GM23338 (cell line): ENCODE data around the gene CASP8. TPM values are rescaled to one million over a fixed set of nuclear protein-coding genes. Genes with fewer than 3 reads are reported as not detected.

ENCODE experiments used
- ATAC-seq: fragments of 200-7000 bp; cut with Tn5 transposase; 3 replicates; pipeline ENCODE4 v1.9.1; 2020
- DNase-seq: peaks from one replicate; pipeline ENCODE4 v3.0.0-alpha.2; 2015; ENCODE audit warnings: low spot score
- H2AFZ ChIP-seq: fragments of 200-600 bp; sonication (generic); 2 replicates; pipeline ENCODE4 v1.8.0; 2016; ENCODE audit warnings: antibody characterized with exemption, mild to moderate bottlenecking, moderate library complexity
- H3F3A ChIP-seq: fragments of 200-600 bp; sonication (generic); replicated peaks from 2 replicates; pipeline ENCODE4 v1.8.0; 2017; ENCODE audit warnings: antibody characterized with exemption, mixed run types, low read depth
- H3K27ac ChIP-seq: fragments of 200-600 bp; sonication (generic); 2 replicates; pipeline ENCODE4 v1.6.1; 2016; ENCODE audit warnings: low read depth
- H3K27me3 ChIP-seq: fragments of 200-600 bp; sonication (generic); 2 replicates; pipeline ENCODE4 v1.8.0; 2016; ENCODE audit warnings: mild to moderate bottlenecking, mixed run types, moderate library complexity; ENCODE audit not compliant: insufficient read depth
- H3K36me3 ChIP-seq: fragments of 200-600 bp; sonication (generic); 2 replicates; pipeline ENCODE4 v1.8.0; 2016; ENCODE audit warnings: mild to moderate bottlenecking; ENCODE audit not compliant: insufficient read depth
- H3K4me1 ChIP-seq: fragments of 200-600 bp; sonication (generic); 2 replicates; pipeline ENCODE4 v1.8.0; 2016; ENCODE audit warnings: mild to moderate bottlenecking, moderate library complexity; ENCODE audit not compliant: insufficient read depth
- H3K4me2 ChIP-seq: fragments of 200-600 bp; sonication (generic); 2 replicates; pipeline ENCODE4 v1.7.1; 2017; ENCODE audit warnings: mixed run types
- H3K4me3 ChIP-seq: fragments of 200-600 bp; sonication (generic); 2 replicates; pipeline ENCODE4 v1.6.1; 2016; ENCODE audit warnings: mixed run types
- H3K79me2 ChIP-seq: fragments of 200-600 bp; sonication (generic); replicated peaks from 2 replicates; pipeline ENCODE4 v1.8.0; 2017; ENCODE audit warnings: mild to moderate bottlenecking; ENCODE audit not compliant: insufficient read depth
- H3K9me2 ChIP-seq: fragments of 200-600 bp; sonication (generic); 2 replicates; pipeline ENCODE4 v1.8.0; 2017; ENCODE audit not compliant: insufficient read depth
- H4K20me1 ChIP-seq: fragments of 200-600 bp; sonication (generic); replicated peaks from 2 replicates; pipeline ENCODE4 v1.8.0; 2017; ENCODE audit warnings: mild to moderate bottlenecking; ENCODE audit not compliant: insufficient read depth
- H3K27ac Mint-ChIP-seq: 2 replicates; pipeline ENCODE4 v1.8.0; 2020; ENCODE audit warnings: inconsistent platforms, mild to moderate bottlenecking, moderate library complexity, mixed read lengths
- H3K27me3 Mint-ChIP-seq: 3 replicates; pipeline ENCODE4 v1.8.0; 2022; ENCODE audit warnings: low read depth, mild to moderate bottlenecking, moderate library complexity, mixed read lengths, inconsistent platforms; ENCODE audit not compliant: insufficient read depth, poor library complexity
- H3K36me3 Mint-ChIP-seq: 3 replicates; pipeline ENCODE4 v1.8.0; 2021; ENCODE audit warnings: low read depth, mild to moderate bottlenecking, inconsistent platforms, moderate library complexity, mixed read lengths
- H3K4me1 Mint-ChIP-seq: 3 replicates; pipeline ENCODE4 v1.8.0; 2020; ENCODE audit warnings: mild to moderate bottlenecking, inconsistent platforms, mixed read lengths
- H3K4me3 Mint-ChIP-seq: 3 replicates; pipeline ENCODE4 v1.8.0; 2021; ENCODE audit warnings: moderate library complexity, mild to moderate bottlenecking, inconsistent platforms, mixed read lengths
- H3K9me3 Mint-ChIP-seq: 3 replicates; pipeline ENCODE4 v1.8.0; 2020; ENCODE audit warnings: moderate library complexity, mild to moderate bottlenecking, inconsistent platforms, mixed read lengths
- CREB1 ChIP-seq: fragments of 250-450 bp; sonication (Bioruptor Pico); IDR thresholded peaks from 2 replicates; pipeline ENCODE4 v1.5.0; 2020; ENCODE audit warnings: low read depth, mild to moderate bottlenecking, moderate library complexity
- CTCF ChIP-seq, 2 experiments: fragments of 200-600 bp in 1 of 2; sonication (generic) in 1 of 2; conservative IDR thresholded peaks; 2 replicates each; pipeline versions ENCODE4 v1.5.1 to v1.6.1; 2016 to 2017; ENCODE audit warnings: antibody characterized with exemption in 2 of 2, low read depth in 2 of 2, mild to moderate bottlenecking in 2 of 2, moderate library complexity in 1 of 2
- ETS1 ChIP-seq: IDR thresholded peaks from 2 replicates; pipeline ENCODE4 v1.6.1; 2016; ENCODE audit warnings: antibody characterized with exemption
- EZH2 ChIP-seq: fragments of 200-600 bp; sonication (generic); IDR thresholded peaks from one replicate; pipeline ENCODE4 v1.8.0; 2017; ENCODE audit warnings: antibody characterized with exemption, mild to moderate bottlenecking, low read depth; ENCODE audit not compliant: unreplicated experiment
- EZH2phosphoT487 ChIP-seq: fragments of 200-600 bp; sonication (generic); IDR thresholded peaks from one replicate; pipeline ENCODE4 v1.8.1; 2018; ENCODE audit warnings: antibody characterized with exemption; ENCODE audit not compliant: unreplicated experiment
- JUNB ChIP-seq: IDR thresholded peaks from one replicate; pipeline ENCODE4 v1.6.1; 2016; ENCODE audit warnings: antibody characterized with exemption; ENCODE audit not compliant: unreplicated experiment
- NANOG ChIP-seq: IDR thresholded peaks from 2 replicates; pipeline ENCODE4 v1.6.1; 2016; ENCODE audit warnings: antibody characterized with exemption, borderline replicate concordance
- POLR2AphosphoS5 ChIP-seq: IDR thresholded peaks from 2 replicates; pipeline ENCODE4 v1.6.1; 2016; ENCODE audit warnings: antibody characterized with exemption, low read depth
- REST ChIP-seq: IDR thresholded peaks from one replicate; pipeline ENCODE4 v1.6.1; 2018; ENCODE audit warnings: antibody characterized with exemption; ENCODE audit not compliant: unreplicated experiment
- STAT1 ChIP-seq: IDR thresholded peaks from one replicate; pipeline ENCODE4 v1.6.1; 2016; ENCODE audit warnings: antibody characterized with exemption; ENCODE audit not compliant: unreplicated experiment
- ZNF114 ChIP-seq: fragments of 250-450 bp; sonication (Bioruptor Pico); IDR thresholded peaks from 2 replicates; pipeline ENCODE4 v1.5.0; 2020; ENCODE audit warnings: mild to moderate bottlenecking, moderate library complexity
- ZNF331 ChIP-seq: fragments of 250-450 bp; sonication (Bioruptor Pico); IDR thresholded peaks from 2 replicates; pipeline ENCODE4 v1.5.0; 2020; ENCODE audit warnings: low read depth, mild to moderate bottlenecking, moderate library complexity
- ZNF462 ChIP-seq: fragments of 250-450 bp; sonication (Bioruptor Pico); IDR thresholded peaks from 2 replicates; pipeline ENCODE4 v1.5.0; 2020; ENCODE audit warnings: mild to moderate bottlenecking, moderate library complexity
- polyA plus RNA-seq: library from polyadenylated mRNA; unstranded; fragments of >200 nt; fragmentation: Nextera tagmentation; extraction: Ambion mirVana; gene quantifications from 2 replicates; pipeline ENCODE4 v1.2.1, GENCODE V29; 2016
- total RNA-seq: library from RNA; depleted of rRNA; stranded (reverse); fragments of >200 nt; shearing (Covaris generic); gene quantifications from 2 replicates; pipeline ENCODE4 v1.2.3, GENCODE V29; 2014

The CASP8 gene
- total and polyA plus RNA-seq, 2 experiments from 2014 or later, result 2.3 to 3.6 TPM

- no peaks in the 10 kb centered on the region for H3K9me3 Mint-ChIP-seq
- H3K36me3 ChIP-seq, result no peaks in the 10 kb centered on the region
- DNase-seq, result no peak
- H3K27ac Mint-ChIP-seq, result no peak overlapping the region
- no peak overlapping the region for H3K4me3 Mint-ChIP-seq
- H3K9me2 ChIP-seq, result no peaks in the 10 kb centered on the region
- peaks cover 1% of the 10 kb centered on the region for H3K27me3 Mint-ChIP-seq
- no peaks in the 10 kb centered on the region for H3K27me3 ChIP-seq
- H3K4me1 Mint-ChIP-seq, result peaks cover 17% of the 10 kb centered on the region
- TF ChIP-seq ZNF331 (CRISPR knock-in tag) (no peak), CREB1 (CRISPR knock-in tag) (no peak), POLR2AphosphoS5 (no peak), JUNB (no peak), CTCF (conservative IDR thresholded peaks at IDR 0.05; ENCODE audit: low read depth in 2 of 2) (no peak), EZH2 (no peak), ETS1 (no peak), ZNF114 (CRISPR knock-in tag) (no peak), NANOG (no peak), REST (no peak), EZH2phosphoT487 (no peak), STAT1 (no peak), ZNF462 (CRISPR knock-in tag) (no peak)
- no peak for ATAC-seq
- H4K20me1 ChIP-seq, result no peaks in the 10 kb centered on the region
- H3K36me3 Mint-ChIP-seq, result 0 out of 3 replicates have a peak, but pooled peaks cover 5% of the 10 kb centered on the region
- no peak overlapping the region for H3K4me2 ChIP-seq
- H3K27ac ChIP-seq, result no peak overlapping the region
- no peaks in the 10 kb centered on the region for H3K79me2 ChIP-seq
- H3K4me3 ChIP-seq, result no peak overlapping the region
- H3K4me1 ChIP-seq, result peaks cover 16% of the 10 kb centered on the region
- H3F3A ChIP-seq, result no peaks in the 10 kb centered on the region
- H2AFZ ChIP-seq, result no peak overlapping the region
Measured at GRCh38 chr2:201215963-201216362, 44.4 kb upstream of the CASP8 start.
